HG02973 (cell line): Measurements from ENCODE around the gene SV2A.
"Not testable (repeated sequence)": the region's sequence is repeated elsewhere in the genome, so short reads cannot be mapped to it uniquely, and the experiment has no call there.

ENCODE experiments used
- ATAC-seq: cut with Tn5 transposase; IDR thresholded peaks from one replicate; pipeline ENCODE4 v1.9.1; 2021; ENCODE audit warnings: moderate library complexity; ENCODE audit not compliant: unreplicated experiment

The SV2A gene

DNA sequence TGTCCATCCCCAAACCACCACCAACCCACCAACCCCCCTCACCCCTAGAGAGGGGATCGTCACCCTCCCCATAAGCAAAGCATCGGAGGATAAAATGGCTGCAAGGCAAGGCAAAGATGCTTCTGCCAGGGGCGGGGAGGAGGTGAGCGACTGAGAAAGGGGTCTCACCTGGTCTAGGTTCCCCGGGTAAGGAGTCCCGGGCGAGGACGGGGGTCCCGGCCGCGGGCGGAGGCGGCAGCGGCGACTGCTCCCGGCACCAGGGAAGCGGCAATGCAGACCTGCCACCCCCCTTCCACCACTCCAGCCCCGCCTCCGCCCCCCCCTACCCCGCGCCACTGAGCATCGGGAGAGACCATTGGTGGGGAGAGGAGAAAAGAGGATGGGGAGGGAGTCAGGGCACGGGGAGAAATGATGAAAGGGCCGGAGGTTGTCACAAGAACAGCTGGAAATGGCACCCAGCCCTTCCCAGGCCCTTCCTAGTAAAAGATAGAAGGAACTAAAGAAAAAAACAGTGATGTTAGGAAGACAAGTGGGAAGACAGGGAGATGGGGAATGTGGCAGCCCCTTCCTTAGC, at the start of gene SV2A:
TSS of gene SV2A (minus strand) at position 274 of the 574 bp plus-strand sequence. CDS start 4,004 bp downstream, outside the sequence.
- no peak for ATAC-seq

DNA sequence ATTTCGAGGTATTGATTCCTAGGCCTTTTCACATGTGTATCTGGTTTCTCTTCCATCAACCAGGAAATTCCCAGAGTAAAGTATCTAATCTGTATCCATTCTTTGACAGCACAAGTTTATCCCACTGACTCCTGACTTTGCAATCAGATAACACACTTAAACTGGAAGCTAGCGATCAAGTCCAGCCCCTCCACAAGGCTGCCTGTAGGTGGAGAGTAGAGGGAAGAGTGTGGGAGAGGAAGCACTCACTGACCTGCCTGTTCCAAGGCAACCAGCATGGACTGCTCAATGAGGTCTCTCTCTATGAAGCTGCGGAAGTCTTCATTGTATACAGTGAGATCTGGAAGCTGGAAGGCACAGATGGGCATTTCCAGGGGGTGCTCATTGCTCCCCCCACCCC, 49.4 kb upstream of the SV2A start:
- ATAC-seq, result no peak

DNA sequence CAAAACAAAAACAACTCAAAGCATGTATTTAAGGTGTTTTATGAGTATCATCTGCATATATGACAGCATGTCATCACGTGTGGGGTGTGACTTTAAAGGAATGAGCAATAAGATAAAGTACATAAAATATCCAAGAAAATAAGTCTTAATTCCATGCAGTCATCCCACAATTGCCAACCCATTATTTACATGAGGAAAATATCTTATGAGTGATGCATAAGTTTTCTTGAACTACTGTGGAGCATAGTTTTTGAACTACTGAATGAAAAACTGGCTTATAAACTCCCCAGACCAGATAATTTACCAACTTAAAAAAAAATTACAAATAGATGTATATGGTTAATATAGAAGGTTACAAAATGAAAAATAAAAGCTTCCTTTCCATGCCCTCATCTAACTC, 48.8 kb upstream of the SV2A start:
- no peak for ATAC-seq

DNA sequence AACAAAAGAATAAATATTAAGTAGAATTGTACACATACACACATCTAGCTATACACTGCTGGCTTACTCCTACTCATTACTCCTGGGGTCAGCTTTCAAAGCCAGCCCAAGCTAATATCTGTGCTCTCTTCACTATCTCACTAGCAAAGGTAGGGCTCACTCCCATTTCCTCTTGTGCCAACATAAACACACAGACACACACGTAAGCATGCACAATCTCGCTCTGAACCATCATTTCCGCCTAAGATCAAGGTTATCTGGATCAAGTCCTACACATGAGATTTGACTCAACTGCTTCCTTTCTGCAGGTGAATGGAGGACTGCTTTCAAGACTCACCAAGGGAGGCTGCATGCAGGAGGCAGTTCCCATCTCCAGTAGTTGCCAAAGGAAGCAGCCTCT, 47.8 kb upstream of the SV2A start:
- no peak for ATAC-seq

DNA sequence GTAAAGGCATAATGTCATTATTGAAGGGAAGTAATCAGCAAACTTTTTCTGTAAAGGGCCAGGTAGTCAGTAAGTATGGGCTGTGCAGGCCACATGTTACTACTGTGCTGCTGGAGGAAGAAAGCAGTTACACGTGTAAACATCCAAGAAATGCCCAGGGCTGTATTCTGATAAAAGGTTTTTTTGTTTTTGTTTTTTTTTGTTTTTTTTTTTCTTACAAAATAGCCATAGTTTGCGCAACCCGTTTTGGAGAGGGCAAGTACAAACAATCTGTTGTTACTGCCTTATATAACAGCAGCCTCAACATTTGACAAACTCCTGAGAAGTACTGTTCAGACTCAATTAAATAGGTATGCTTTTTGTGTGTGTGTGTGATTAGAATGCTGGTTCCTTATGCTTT, 45.7 kb upstream of the SV2A start:
- no peak for ATAC-seq

- no peak for ATAC-seq
Measured at GRCh38 chr1:149962736-149963135, 45.1 kb upstream of the SV2A start.

DNA sequence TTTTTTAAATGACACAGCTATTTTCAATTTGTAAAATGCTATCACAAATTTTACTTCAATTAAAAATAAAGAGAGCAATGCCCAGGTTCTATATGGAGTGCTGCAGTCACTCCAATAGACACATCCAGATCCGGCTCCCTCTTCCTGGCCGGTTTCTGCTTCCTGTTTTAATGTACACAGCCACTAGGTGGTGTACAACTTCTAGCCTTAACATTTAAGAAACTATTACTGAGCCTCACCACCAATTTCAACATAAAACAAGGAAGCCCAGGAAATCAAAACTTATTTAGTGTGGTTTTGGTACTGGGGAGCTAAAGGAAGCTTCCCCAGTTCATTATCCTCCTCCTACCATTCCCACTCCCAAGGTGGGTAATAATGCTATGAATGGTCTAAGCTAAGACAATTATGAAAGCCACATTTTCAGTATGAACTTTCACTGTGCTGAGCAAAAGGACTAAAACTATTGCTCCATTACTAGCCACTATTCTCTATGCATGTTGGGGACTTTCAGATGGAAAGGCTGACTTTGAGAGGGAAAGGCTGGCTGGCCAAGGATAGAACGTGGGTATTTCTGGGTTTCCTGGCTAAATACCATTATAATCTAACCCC, 44.5 kb upstream of the SV2A start:
- no peak for ATAC-seq

DNA sequence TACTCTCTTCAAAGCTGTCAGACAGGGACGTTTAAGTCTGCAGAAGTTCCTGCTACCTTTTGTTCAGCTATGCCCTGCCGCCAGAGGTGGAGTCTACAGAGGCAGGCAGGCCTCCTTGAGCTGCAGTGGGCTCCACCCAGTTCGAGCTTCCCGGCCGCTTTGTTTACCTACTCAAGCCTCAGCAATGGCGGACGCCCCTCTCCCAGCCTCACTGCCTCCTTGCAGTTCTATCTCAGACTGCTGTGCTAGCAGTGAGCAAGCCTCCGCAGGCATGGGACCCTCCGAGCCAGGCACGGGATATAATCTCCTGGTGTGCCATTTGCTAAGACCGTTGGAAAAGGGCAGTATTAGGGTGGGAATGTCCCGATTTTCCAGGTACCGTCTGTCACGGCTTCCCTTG, 39.9 kb upstream of the SV2A start:
- not testable (repeated sequence) for ATAC-seq

GRCh38 chr1:149949911-149950310, 32.3 kb upstream of the SV2A start:
- no peak for ATAC-seq

DNA sequence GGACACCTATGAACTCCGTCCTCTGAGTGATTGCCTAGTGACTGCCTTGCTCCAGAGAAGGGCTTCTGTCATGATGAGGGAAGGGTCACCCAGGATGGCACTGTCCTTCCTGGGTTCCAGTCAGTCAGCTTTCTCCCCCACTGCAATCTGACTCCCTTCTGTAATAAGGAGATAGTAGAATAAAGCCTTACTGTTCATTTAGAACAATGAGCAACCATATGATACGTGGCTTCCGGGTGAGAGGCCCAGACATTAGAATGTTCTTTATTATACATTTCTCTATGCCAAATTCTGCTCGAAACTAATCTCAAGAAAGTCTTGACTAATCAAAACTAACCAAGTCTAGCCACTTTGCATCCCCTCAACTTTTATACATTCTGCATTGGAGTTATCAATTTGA, 27.6 kb upstream of the SV2A start:
- ATAC-seq, result no peak

- ATAC-seq, result no peak
Measured at GRCh38 chr1:149942885-149943284, 25.2 kb upstream of the SV2A start.

- ATAC-seq, result no peak
Measured at GRCh38 chr1:149942207-149942606, 24.6 kb upstream of the SV2A start.

GRCh38 chr1:149940427-149940826, 22.8 kb upstream of the SV2A start:
- no peak for ATAC-seq

DNA sequence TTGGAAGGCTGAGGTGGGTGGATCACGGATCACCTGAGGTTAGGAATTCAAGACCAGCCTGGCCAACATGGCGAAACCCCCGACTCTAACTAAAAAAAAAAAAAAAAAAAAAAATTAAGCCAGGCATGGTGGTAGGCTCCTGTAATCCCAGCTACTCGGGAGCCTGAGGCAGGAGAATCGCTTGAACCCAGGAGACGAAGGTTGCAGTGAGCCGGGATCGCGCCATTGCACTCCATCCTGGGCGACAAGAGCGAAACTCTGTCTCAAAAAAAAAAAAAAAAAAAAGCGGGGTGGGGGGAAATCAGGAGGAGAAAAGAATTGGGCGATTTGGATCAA, 21.0 kb upstream of the SV2A start:
- ATAC-seq, result not testable (repeated sequence)

GRCh38 chr1:149937759-149938158, 20.1 kb upstream of the SV2A start:
- ATAC-seq, result no peak

GRCh38 chr1:149936992-149937705, 19.5 kb upstream of the SV2A start:
- no peak for ATAC-seq

DNA sequence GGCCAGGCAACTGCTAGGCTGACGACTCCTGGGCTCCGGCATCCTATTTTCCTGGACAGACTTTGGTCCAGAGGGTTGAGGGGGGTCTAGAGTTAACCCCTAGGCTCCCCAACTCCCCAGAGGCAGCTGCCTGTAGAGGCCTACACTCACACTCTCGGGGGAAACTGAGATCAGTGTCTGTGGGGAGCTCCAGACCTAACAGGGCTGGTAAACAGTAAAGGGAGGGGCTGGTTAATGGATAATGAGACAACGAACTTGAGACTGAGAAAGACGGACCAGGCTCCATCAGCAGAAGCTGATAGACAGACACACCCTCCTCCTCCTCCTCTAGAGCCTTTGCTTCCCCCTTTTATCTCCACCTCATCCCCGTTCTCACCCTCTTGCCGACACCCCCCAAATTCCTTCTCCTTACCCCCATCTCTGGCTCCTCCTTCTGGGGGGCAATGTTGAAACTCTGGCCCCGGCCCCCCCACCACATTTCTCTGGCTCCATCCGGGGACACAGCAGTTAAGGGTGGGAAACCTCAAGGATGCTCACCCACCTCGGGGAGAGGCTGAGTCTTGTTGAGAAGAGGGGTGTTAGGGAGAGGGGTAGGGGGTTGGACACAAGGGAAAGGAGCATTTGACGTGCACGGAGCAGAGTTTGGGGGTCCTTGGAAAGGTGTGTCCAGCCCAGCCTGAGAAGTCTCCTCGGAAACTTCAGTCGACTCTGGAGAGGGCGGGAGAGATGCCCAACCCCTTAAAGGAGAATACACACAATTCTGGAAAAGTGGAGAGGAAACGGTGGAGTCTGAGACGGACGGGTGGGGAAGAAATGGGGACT, 18.7 kb upstream of the SV2A start, which contains the start of gene MTMR11:
TSS of gene MTMR11 (minus strand) at position 710 of the 822 bp plus-strand sequence. CDS start at position 478, 232 bp downstream.
- ATAC-seq, result no peak

DNA sequence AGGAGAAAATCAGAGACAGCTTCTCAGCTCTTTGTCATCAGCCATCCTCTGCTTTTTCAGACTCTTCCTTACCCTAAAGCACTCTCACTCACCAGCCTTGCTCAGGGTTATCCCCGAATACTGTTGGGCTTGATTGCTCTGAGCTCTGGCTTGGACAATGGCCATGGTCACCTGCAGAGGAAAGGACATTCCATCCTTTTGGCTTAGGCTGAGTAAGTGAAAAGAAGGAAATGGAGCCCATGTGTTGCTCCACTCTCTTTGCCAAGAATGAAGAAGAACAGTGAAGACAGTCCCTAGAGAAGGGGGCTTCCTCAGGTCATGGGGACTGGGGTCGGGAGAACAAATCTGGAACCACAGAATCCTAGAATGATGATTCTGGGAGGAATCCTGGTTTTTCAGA, 16.7 kb upstream of the SV2A start:
- ATAC-seq, result no peak

- no peak for ATAC-seq
Measured at GRCh38 chr1:149933208-149933607, 15.6 kb upstream of the SV2A start.

GRCh38 chr1:149932474-149932873, 14.8 kb upstream of the SV2A start:
- no peak for ATAC-seq

DNA sequence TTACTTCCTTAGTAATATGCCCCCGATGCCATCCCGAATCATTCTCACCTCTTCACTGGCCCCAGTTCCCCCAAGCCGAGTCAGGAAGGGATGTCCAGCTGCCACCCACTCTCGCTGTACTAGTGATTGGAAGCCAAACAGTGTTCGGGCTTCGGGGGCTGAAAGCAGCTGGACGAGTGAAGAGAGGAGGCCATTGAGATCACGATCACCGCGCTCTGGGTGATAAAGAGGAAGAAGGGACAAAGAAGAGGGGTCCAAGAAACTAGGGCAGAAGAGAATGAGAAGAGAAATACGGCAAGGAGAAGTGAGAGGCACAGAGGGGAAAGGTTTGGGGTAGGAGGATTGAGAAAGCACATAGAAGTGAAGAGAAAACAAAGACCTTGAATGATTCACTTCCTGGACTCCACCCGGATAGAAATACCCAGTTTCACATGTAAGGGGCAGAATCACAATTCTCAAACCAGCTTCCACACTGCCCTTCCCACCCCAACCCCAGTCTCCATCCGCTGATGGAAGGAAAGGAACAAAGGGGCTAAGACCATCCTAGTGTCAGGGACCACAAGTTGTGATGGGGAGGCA, 13.7 kb upstream of the SV2A start:
- ATAC-seq, result no peak
